AG08396 (cell line): ENCODE measurements around the gene RAD51B.
A peak's percentile ranks its signal among the peaks of the same experiment; 100 is the strongest.
"Not testable (repeated sequence)": the region's sequence is repeated elsewhere in the genome, so short reads cannot be mapped to it uniquely, and the experiment has no call there.

Experiments
- DNase-seq: peaks from one replicate; pipeline ENCODE4 v3.0.0; 2012; ENCODE audit warnings: low spot score, mixed read lengths

The RAD51B gene

GRCh38 chr14:67984274-67984673, 164.7 kb downstream of the RAD51B start:
- DNase-seq, result no peak

- no peak for DNase-seq
These were observed 166.7 kb downstream of the RAD51B start for GRCh38 chr14:67986131-67986841.

- DNase-seq, result peak; percentile 26
These were observed 168.0 kb downstream of the RAD51B start for GRCh38 chr14:67987606-67988005.

- not testable (repeated sequence) for DNase-seq
These were observed 168.6 kb downstream of the RAD51B start for GRCh38 chr14:67988210-67988609.

GRCh38 chr14:67990576-67990975, 171.0 kb downstream of the RAD51B start:
- no peak for DNase-seq

- no peak for DNase-seq
These were observed 175.0 kb downstream of the RAD51B start for GRCh38 chr14:67994531-67994930.

- DNase-seq, result no peak
These were observed 176.7 kb downstream of the RAD51B start for GRCh38 chr14:67996235-67996634.

GRCh38 chr14:67998834-67999233, 179.3 kb downstream of the RAD51B start:
- DNase-seq, result no peak

GRCh38 chr14:67999290-67999689, 179.7 kb downstream of the RAD51B start:
- no peak for DNase-seq

GRCh38 chr14:67999705-68000384, 180.3 kb downstream of the RAD51B start:
- DNase-seq, result peak; percentile 35

GRCh38 chr14:68000511-68000910, 180.9 kb downstream of the RAD51B start:
- no peak for DNase-seq

- no peak for DNase-seq
These were observed 188.9 kb downstream of the RAD51B start for GRCh38 chr14:68008491-68008890.

- DNase-seq, result no peak
These were observed 191.9 kb downstream of the RAD51B start for GRCh38 chr14:68011406-68012028.

GRCh38 chr14:68012871-68013270, 193.3 kb downstream of the RAD51B start:
- no peak for DNase-seq

GRCh38 chr14:68013326-68013725, 193.7 kb downstream of the RAD51B start:
- no peak for DNase-seq

- DNase-seq, result no peak
These were observed 195.2 kb downstream of the RAD51B start for GRCh38 chr14:68014771-68015170.

- DNase-seq, result no peak
These were observed 196.0 kb downstream of the RAD51B start for GRCh38 chr14:68015356-68016254.

- DNase-seq, result no peak
These were observed 196.8 kb downstream of the RAD51B start for GRCh38 chr14:68016255-68016914.

- DNase-seq, result no peak
These were observed 199.0 kb downstream of the RAD51B start for GRCh38 chr14:68018598-68018997.

- DNase-seq, result no peak
These were observed 200.9 kb downstream of the RAD51B start for GRCh38 chr14:68020493-68020892.

GRCh38 chr14:68020999-68021663, 201.6 kb downstream of the RAD51B start:
- DNase-seq, result no peak
